Stimulated activated naive CD8-positive, alpha-beta T cell treated with anti-CD3 and anti-CD28 coated beads, Interleukin-15, Interleukin-2, amounts not matched to agents 100 ng/mL and 50 ng/mL, for 24 hours (primary cell): ENCODE results near the gene SNAI3.

Experiments
- H3K27ac Mint-ChIP-seq: one replicate; pipeline ENCODE4 v1.8.0; 2021; ENCODE audit warnings: mild to moderate bottlenecking, mixed read lengths
- H3K27me3 Mint-ChIP-seq: one replicate; pipeline ENCODE4 v1.8.0; 2021; ENCODE audit warnings: mixed read lengths
- H3K36me3 Mint-ChIP-seq: one replicate; pipeline ENCODE4 v1.8.0; 2021; ENCODE audit warnings: low read depth, mixed read lengths
- H3K4me1 Mint-ChIP-seq: one replicate; pipeline ENCODE4 v1.8.0; 2021; ENCODE audit warnings: low read depth, mixed read lengths
- H3K4me3 Mint-ChIP-seq: one replicate; pipeline ENCODE4 v1.8.0; 2021; ENCODE audit warnings: mild to moderate bottlenecking, mixed read lengths
- H3K9me3 Mint-ChIP-seq: one replicate; pipeline ENCODE4 v1.8.0; 2021; ENCODE audit warnings: mixed read lengths

SNAI3 gene

GRCh38 chr16:88662843-88663606 lies 23.3 kb downstream of the SNAI3 start, which contains the start of gene MVD:
TSS of gene MVD (minus strand) at chr16:88663091. CDS start at chr16:88663080, 11 bp downstream.
- H3K27me3 Mint-ChIP-seq, result no peaks in the 10 kb centered on the region
- no peaks in the 10 kb centered on the region for H3K9me3 Mint-ChIP-seq
- no peaks in the 10 kb centered on the region for H3K36me3 Mint-ChIP-seq
- peak within 1 kb of the TSS; percentile 89 for H3K4me3 Mint-ChIP-seq
- peak within 1 kb of the TSS; percentile 90 for H3K27ac Mint-ChIP-seq
- H3K4me1 Mint-ChIP-seq, result peaks cover 25% of the 10 kb centered on the region

DNA sequence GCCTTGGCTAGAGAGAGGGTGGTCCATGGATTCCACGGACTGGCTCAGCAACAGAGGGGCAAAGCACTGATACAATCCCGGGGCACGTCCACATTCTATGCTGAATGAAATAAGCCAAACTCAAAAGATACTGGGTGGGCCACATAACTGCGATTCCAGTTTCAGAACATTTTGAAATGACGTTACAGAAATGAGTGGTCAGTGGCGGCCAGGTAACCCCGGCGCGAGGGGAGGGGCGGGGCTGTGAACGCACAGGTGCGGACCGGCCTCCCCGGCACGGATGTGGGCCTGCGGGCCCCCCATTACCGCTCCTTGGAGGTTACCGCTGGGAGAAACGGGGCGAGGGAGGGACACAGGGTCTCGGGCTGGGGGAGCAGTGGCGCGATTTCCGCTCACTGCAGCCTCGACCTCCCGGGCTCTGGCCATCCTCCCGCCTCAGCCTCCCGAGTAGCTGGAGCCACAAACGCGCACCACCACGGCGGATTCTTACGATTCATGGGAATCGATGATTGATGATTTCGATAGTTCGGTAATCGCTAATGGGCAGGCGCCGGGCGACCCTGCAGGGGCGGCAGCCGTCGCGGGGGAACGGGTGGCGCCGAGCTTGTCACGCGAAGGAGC lies 24.0 kb downstream of the SNAI3 start:
- H3K4me3 Mint-ChIP-seq, result peak overlapping the region; percentile 89
- no peaks in the 10 kb centered on the region for H3K36me3 Mint-ChIP-seq
- no peaks in the 10 kb centered on the region for H3K27me3 Mint-ChIP-seq
- no peaks in the 10 kb centered on the region for H3K9me3 Mint-ChIP-seq
- H3K27ac Mint-ChIP-seq, result peak overlapping the region; percentile 86
- peaks cover 25% of the 10 kb centered on the region for H3K4me1 Mint-ChIP-seq

- Mint-ChIP-seq H3K4me1 (peaks cover 25% of the 10 kb centered on the region), H3K9me3 (no peaks in the 10 kb centered on the region), H3K27ac (no peak overlapping the region), H3K27me3 (no peaks in the 10 kb centered on the region), H3K36me3 (no peaks in the 10 kb centered on the region), H3K4me3 (peak overlapping the region; percentile 18)
Measured at GRCh38 chr16:88661468-88661867, 24.8 kb downstream of the SNAI3 start.

GRCh38 chr16:88659160-88659559 lies 27.1 kb downstream of the SNAI3 start:
- peaks cover 20% of the 10 kb centered on the region for H3K4me1 Mint-ChIP-seq
- H3K27ac Mint-ChIP-seq, result no peak overlapping the region
- no peak overlapping the region for H3K4me3 Mint-ChIP-seq
- H3K9me3 Mint-ChIP-seq, result no peaks in the 10 kb centered on the region
- H3K27me3 Mint-ChIP-seq, result no peaks in the 10 kb centered on the region
- peaks cover 7% of the 10 kb centered on the region for H3K36me3 Mint-ChIP-seq

DNA sequence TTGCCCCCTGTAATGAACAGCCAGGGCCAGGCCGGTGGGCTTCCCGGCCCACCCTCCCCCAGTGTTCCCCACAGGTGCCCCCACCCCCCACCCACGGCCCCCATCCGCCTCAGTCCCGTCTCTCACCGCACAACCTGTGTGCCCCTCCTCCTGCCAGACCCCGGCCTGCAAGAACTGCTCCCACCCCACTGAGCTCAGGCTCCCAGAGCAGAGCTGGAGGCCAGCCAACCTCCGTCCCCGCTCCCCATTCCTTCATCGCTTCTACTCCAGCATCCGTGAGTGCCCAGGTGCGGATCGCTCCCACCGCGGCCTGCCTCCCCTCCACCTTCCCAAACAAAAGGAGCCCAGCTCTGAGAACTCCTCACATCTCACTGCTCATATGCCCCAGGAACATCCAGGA lies 27.6 kb downstream of the SNAI3 start:
- peaks cover 7% of the 10 kb centered on the region for H3K36me3 Mint-ChIP-seq
- no peaks in the 10 kb centered on the region for H3K27me3 Mint-ChIP-seq

GRCh38 chr16:88657371-88657770 lies 28.9 kb downstream of the SNAI3 start:
- Mint-ChIP-seq H3K36me3 (peaks cover 7% of the 10 kb centered on the region), H3K27me3 (no peaks in the 10 kb centered on the region), H3K9me3 (no peaks in the 10 kb centered on the region), H3K4me1 (peaks cover 18% of the 10 kb centered on the region), H3K4me3 (no peak overlapping the region), H3K27ac (no peak overlapping the region)

More for the DNA sequence above, 27.6 kb downstream of the SNAI3 start:
- H3K4me3 Mint-ChIP-seq, result no peak overlapping the region
- H3K9me3 Mint-ChIP-seq, result no peaks in the 10 kb centered on the region
- H3K4me1 Mint-ChIP-seq, result peaks cover 18% of the 10 kb centered on the region
- H3K27ac Mint-ChIP-seq, result no peak overlapping the region

DNA sequence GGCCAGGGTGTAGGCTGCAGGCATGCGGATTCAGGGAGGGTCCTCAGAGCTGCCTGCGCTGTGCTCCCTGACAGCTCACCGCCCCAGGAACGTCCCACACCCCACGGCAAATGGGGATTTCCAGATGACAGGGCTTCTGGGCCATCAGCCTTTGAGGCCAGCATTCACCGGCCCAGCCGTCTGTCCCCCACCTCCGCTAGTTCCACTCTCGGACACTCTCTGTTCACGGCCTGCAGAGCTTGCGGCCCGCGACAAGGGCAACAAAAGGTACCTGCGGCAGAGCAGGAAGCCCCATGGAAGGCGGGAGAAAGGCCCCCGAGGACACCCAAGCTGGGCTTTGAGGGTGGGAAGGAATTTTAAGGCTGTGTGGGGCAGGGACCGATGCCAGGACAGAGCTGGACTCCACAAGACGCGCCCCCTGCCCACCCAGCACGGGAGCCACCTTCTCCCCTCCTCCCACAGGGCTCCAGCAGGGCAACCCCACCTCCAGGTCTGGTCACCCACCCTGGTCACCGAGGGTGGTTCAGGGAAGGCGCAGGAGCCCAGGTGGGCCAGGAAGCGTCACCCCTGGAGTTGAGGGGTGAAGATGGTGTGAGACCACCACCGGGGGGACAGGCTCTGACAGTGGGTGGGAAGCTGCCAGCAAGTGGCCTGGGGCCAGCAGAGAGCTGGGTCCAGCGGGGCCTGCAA lies 29.9 kb downstream of the SNAI3 start:
- Mint-ChIP-seq H3K27ac (no peak overlapping the region), H3K4me1 (peaks cover 14% of the 10 kb centered on the region), H3K27me3 (no peaks in the 10 kb centered on the region), H3K4me3 (no peak overlapping the region), H3K36me3 (peaks cover 7% of the 10 kb centered on the region), H3K9me3 (no peaks in the 10 kb centered on the region)

DNA sequence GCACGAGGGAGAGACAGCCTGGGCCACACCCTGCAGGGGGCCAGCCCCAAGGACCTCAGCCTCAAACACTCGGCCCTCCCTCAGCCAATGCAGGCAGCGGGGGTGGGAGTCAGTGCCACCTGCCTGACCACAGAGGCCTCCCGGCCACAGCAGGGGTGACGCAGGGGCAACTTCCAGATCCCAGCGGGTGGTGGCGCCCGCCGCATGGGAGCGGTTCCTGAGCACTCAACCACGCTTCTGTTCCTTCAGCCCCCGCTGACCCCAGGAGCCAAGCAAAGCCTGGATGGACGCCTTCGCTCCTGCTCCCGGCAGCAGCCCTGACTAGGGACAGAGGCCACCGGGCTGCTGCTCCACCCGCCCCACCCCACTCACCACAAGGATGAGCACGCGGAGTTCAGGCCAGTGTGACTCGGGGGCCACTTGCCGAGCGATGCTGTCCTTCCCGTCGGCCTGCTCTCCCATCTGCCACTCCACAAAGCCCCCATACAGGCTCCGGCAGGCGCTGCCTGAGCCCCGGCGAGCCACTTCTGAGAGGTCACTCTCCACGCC lies 30.5 kb downstream of the SNAI3 start:
- Mint-ChIP-seq H3K9me3 (no peaks in the 10 kb centered on the region), H3K36me3 (peaks cover 7% of the 10 kb centered on the region), H3K4me3 (no peak overlapping the region), H3K27ac (no peak overlapping the region), H3K27me3 (no peaks in the 10 kb centered on the region), H3K4me1 (peaks cover 12% of the 10 kb centered on the region)

DNA sequence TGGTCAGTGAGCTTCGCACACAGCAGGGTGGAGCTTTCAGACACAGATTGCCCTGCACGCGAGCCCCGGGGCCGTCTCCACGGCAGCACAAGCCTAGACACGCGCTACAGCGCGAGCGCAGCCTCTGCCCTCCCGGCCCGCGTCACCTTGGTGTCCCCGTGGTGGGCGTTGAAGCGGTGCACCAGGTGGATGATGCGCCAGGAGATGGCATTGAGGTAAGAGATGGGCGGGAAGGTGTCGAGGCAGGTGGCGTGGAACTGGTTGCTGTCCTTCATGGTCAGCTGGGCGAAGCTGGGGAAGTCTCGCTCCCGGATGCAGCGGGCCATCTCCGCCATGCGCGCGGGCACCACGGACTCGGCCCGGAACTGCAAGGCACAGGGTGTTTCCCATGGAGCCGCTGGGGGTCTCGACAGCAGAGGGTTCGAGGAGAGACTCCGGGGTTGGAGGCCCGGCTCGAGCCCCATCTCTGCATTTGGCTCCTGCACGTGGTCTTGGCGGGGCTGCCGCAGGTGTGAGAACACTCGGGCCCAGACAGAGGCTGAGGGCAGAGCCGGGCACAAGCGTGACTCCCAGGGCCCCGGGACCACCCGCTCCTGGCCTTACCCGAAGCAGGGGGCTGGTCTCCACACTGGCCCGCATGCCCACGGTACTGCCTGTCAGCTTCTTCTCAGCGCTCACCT lies 31.1 kb downstream of the SNAI3 start:
- Mint-ChIP-seq H3K9me3 (no peaks in the 10 kb centered on the region), H3K4me3 (no peak overlapping the region), H3K27me3 (no peaks in the 10 kb centered on the region), H3K4me1 (peaks cover 10% of the 10 kb centered on the region), H3K27ac (no peak overlapping the region), H3K36me3 (peaks cover 7% of the 10 kb centered on the region)

DNA sequence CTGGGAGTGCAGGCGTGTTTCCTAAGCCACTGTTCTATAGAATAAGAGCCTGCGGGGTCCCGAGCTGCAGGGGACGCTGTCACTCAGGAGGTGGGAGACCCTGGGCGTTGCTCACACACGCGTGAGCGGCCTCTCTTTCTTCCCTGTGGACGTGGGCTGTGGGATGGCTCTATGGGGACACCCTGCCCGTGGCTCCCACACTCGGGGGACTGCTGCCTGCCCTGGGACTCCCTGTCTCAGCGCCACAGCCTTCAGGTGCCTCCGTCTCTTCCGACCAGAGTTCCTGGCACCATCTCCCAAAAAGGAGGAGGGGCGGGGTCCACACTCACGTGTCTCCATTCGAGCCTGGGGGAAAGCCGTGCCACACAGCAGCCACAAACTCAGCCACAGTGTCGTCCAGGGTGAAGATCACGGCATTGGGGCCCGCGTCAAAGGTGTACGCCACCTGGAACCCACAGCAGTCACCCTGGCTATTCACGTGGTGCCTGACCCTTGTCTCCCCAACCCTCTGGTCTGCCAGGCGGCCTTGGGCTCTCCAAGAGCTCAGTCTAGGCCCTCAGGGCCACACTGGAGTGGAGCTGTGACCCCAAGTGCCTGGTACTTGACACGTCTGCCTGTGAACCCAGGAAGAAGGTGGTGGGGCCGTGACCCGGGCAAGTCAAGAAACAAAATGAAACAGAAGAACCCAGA lies 31.8 kb downstream of the SNAI3 start:
- Mint-ChIP-seq H3K27me3 (no peaks in the 10 kb centered on the region), H3K36me3 (peaks cover 8% of the 10 kb centered on the region), H3K4me3 (no peak overlapping the region), H3K4me1 (peaks cover 11% of the 10 kb centered on the region), H3K27ac (no peak overlapping the region), H3K9me3 (no peaks in the 10 kb centered on the region)

DNA sequence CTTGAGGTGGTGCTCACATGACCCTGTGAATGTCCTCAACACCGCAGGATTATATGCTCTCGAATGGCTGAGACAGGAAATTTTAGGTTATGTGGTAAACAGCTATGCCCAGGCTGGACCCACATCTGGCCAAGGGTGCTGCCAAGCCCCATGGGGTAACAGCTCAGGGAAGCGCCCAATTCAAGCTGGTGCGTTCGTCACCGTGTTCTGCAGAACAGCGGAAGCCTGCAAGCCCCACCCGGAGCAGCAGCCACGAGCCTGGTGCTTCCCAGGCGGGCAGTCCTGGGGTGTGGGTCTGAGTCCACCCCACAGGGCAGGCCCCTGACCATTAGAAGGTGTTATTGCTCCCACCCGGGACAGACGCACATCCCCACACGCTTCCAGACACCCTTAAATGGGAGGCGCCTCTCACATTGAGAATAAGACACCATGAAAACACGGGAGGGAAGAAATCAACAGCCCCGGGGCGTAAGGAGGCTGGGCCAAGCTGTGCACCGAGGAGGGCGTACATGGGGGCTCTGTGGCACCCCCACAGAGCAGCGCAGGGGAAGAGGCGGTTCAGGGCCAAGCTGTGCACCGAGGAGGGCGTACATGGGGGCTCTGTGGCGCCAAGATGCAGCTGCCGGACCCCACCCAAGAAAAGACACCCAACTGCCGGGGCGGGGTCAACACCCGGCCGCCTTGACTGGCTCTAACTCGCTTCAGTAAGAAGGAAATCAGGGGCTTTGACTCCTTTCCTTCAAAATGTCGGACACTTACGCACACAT lies 32.5 kb downstream of the SNAI3 start:
- H3K4me3 Mint-ChIP-seq, result no peak overlapping the region
- H3K27ac Mint-ChIP-seq, result no peak overlapping the region
- no peaks in the 10 kb centered on the region for H3K9me3 Mint-ChIP-seq
- H3K27me3 Mint-ChIP-seq, result no peaks in the 10 kb centered on the region
- peaks cover 14% of the 10 kb centered on the region for H3K36me3 Mint-ChIP-seq
- peaks cover 17% of the 10 kb centered on the region for H3K4me1 Mint-ChIP-seq

GRCh38 chr16:88653101-88653500 lies 33.2 kb downstream of the SNAI3 start:
- Mint-ChIP-seq H3K4me1 (peaks cover 17% of the 10 kb centered on the region), H3K9me3 (no peaks in the 10 kb centered on the region), H3K36me3 (peaks cover 14% of the 10 kb centered on the region), H3K27me3 (no peaks in the 10 kb centered on the region), H3K27ac (no peak overlapping the region), H3K4me3 (no peak overlapping the region)

GRCh38 chr16:88652762-88653063 lies 33.6 kb downstream of the SNAI3 start:
- H3K27ac Mint-ChIP-seq, result no peak overlapping the region
- H3K4me3 Mint-ChIP-seq, result no peak overlapping the region
- no peaks in the 10 kb centered on the region for H3K27me3 Mint-ChIP-seq
- no peaks in the 10 kb centered on the region for H3K9me3 Mint-ChIP-seq
- peaks cover 14% of the 10 kb centered on the region for H3K36me3 Mint-ChIP-seq
- H3K4me1 Mint-ChIP-seq, result peaks cover 17% of the 10 kb centered on the region
